ENCODE data around the gene LASP1NB.

Gene LASP1NB

GRCh38 chr17:38918916-38919315 lies 6.5 kb upstream of the LASP1NB start:
- ChIA-PET POLR2A (no interaction called here), CTCF (interaction anchor here (1.3 kb wide), 1 partner anchor 21 kb away, joined by 3 read pairs; no protein-coding TSS in a partner anchor)
- FAIRE-seq (no peak), DNase-seq (ENCODE audit: low read depth, low spot score) (no peak)
- H4K20me1 ChIP-seq (replicated peaks; ENCODE audit: control insufficient read depth, extremely low read depth, insufficient read depth, low read length) = no peaks in the 10 kb centered on the region
- no peaks in the 10 kb centered on the region for H3K27me3 ChIP-seq (ENCODE audit: control insufficient read depth in 2 of 2, insufficient read depth in 2 of 2, low read length in 2 of 2)
- H3K9me1 ChIP-seq (replicated peaks; ENCODE audit: control insufficient read depth, extremely low read depth, insufficient read depth, low read length) = no peaks in the 10 kb centered on the region
- H2AFZ ChIP-seq (ENCODE audit: low read depth, low read length) = no peak overlapping the region
- H3K27ac ChIP-seq (ENCODE audit: insufficient read depth, low read depth, low read length) = no peak overlapping the region
- no peak overlapping the region for H3K4me2 ChIP-seq (ENCODE audit: insufficient read depth, low read length)
- H3K36me3 ChIP-seq (ENCODE audit: control insufficient read depth in 2 of 2, extremely low read depth in 1 of 2, insufficient read depth in 2 of 2, low read length in 2 of 2) = peaks cover 15 to 52% of the 10 kb centered on the region in 2 experiments
- BruUV-seq (replicated peaks) = no TSS peak
- no peak overlapping the region for H3K4me3 ChIP-seq (replicated peaks in 1 of 3; ENCODE audit: insufficient read depth in 1 of 3, low read depth in 1 of 3, low read length in 3 of 3)
- H3K79me2 ChIP-seq (ENCODE audit: control insufficient read depth, insufficient read depth, low read length) = no peaks in the 10 kb centered on the region
- TF ChIP-seq MAX (IDR thresholded peaks at IDR 0.05; ENCODE audit: insufficient read depth, insufficient read length) = no peak
- no peak for TF ChIP-seq FOS (IDR thresholded peaks at IDR 0.05; ENCODE audit: borderline replicate concordance, insufficient read depth, low read length)
- no peak for TF ChIP-seq GATA2 (IDR thresholded peaks at IDR 0.05; ENCODE audit: insufficient read depth, insufficient read length, low read depth, low read length)
- no peak for TF ChIP-seq EZH2 (IDR thresholded peaks at IDR 0.05; ENCODE audit: borderline replicate concordance, low read depth, low read length, severe bottlenecking)
- no peak for TF ChIP-seq POLR2A (IDR thresholded peaks at IDR 0.05; ENCODE audit: low read depth, low read length)
- TF ChIP-seq MYC (IDR thresholded peaks at IDR 0.05; ENCODE audit: low read depth, low read length) = no peak
- TF ChIP-seq CTCF (IDR thresholded peaks at IDR 0.05; ENCODE audit: extremely low read depth in 1 of 2, insufficient read depth in 1 of 2, low read depth in 1 of 2, low read length in 2 of 2) = no peak
- no peak for TF ChIP-seq JUN (IDR thresholded peaks at IDR 0.05; ENCODE audit: borderline replicate concordance, insufficient read depth, insufficient read length, low read depth)
- TF ChIP-seq POLR2AphosphoS5 (IDR thresholded peaks at IDR 0.05; ENCODE audit: insufficient read depth, low read depth, low read length) = no peak
- no peaks in the 10 kb centered on the region for H3K4me1 ChIP-seq (ENCODE audit: control insufficient read depth, extremely low read depth, insufficient read depth, low read length)
- H3K9ac ChIP-seq (replicated peaks; ENCODE audit: extremely low read depth, insufficient read depth, low read length) = no peak overlapping the region
- no peaks in the 10 kb centered on the region for H3K9me3 ChIP-seq (replicated peaks; ENCODE audit: control insufficient read depth, insufficient read depth, low read length)
- intact Hi-C loops (cut with micrococcal nuclease) = no loop called here
- dilution Hi-C loops (cut with MboI; ENCODE audit: extremely low pct_ligation_motif_present, low sequenced_read_pairs) = no loop called here

All from endothelial cell of umbilical vein (primary cell).